Gastrocnemius medialis (tissue), 4 donors: Measurements from ENCODE around the gene AQP9. TPM values are rescaled to one million over a fixed set of nuclear protein-coding genes. Genes with fewer than 3 reads are reported as not detected.

Experiments
- ATAC-seq, 2 donors: fragments of 150-250 bp; one replicate each; pipeline ENCODE4 v1.9.1; 2016
- DNase-seq, 2 donors: peaks; one replicate each; pipeline ENCODE4 v3.0.0-alpha.2; 2019
- H3K27ac ChIP-seq, 4 donors: fragments of 200-600 bp; sonication (generic); 1 replicate in 1 of 4; 2 replicates in 3 of 4; pipeline ENCODE4 v1.5.1; 2016 to 2018; ENCODE audit warnings: mild to moderate bottlenecking in 2 of 4, moderate library complexity in 1 of 4
- H3K27me3 ChIP-seq, 3 donors: fragments of 200-600 bp; sonication (generic) in 2 of 3; 1 replicate in 1 of 3; 2 replicates in 2 of 3; pipeline versions ENCODE4 v1.5.1 to v1.6.0; 2016 to 2019; ENCODE audit warnings: mild to moderate bottlenecking in 1 of 3, moderate library complexity in 1 of 3
- H3K36me3 ChIP-seq, 2 donors: fragments of 200-600 bp; sonication (generic) in 1 of 2; one replicate each; pipeline ENCODE4 v1.5.1; 2017 to 2018
- H3K4me1 ChIP-seq, 2 donors: fragments of 200-600 bp; sonication (generic) in 1 of 2; one replicate each; pipeline ENCODE4 v1.5.1; 2016 to 2017; ENCODE audit warnings: mild to moderate bottlenecking in 2 of 2
- H3K4me3 ChIP-seq, 4 donors: fragments of 200-600 bp; sonication (generic) in 3 of 4; 1 replicate in 1 of 4; 2 replicates in 3 of 4; pipeline ENCODE4 v1.5.1; 2016 to 2019; ENCODE audit warnings: mild to moderate bottlenecking in 2 of 4
- H3K9me3 ChIP-seq, 3 donors: fragments of 200-600 bp; sonication (generic) in 2 of 3; 1 replicate in 1 of 3; 2 replicates in 2 of 3; pipeline ENCODE4 v1.5.1; 2016 to 2019
- CTCF ChIP-seq, 5 experiments: fragments of 450-650 bp in 3 of 5; fragments of 200-600 bp in 2 of 5; sonication (generic) in 2 of 5; IDR thresholded peaks in 4 of 5; conservative IDR thresholded peaks in 1 of 5; 1 replicate in 4 of 5; 2 replicates in 1 of 5; pipeline ENCODE4 v1.5.1; 2016 to 2019; ENCODE audit warnings: antibody characterized with exemption in 5 of 5, mild to moderate bottlenecking in 3 of 5, moderate library complexity in 3 of 5
- POLR2A ChIP-seq, 2 donors: fragments of 450-650 bp; IDR thresholded peaks; one replicate each; pipeline ENCODE4 v1.6.1; 2017; ENCODE audit warnings: antibody characterized with exemption in 2 of 2, mild to moderate bottlenecking in 2 of 2, moderate library complexity in 2 of 2
- in situ Hi-C, 4 donors: fragments of 200-750 bp; cut with MboI; loops; one replicate each; pipeline versions ENCODE4 v1.15.0 to v1.8.0; 2017; ENCODE audit warnings: low sequenced_read_pairs in 4 of 4
- intact Hi-C: fragments of 100-400 bp; cut with DNase I; formaldehyde crosslinking; loops from one replicate; pipeline ENCODE4 v1.15.1; 2023; ENCODE audit warnings: low total_unique reads
- total RNA-seq, 4 donors: library from RNA; depleted of rRNA; stranded (reverse); fragments of >200 nt; gene quantifications; one replicate each; pipeline versions ENCODE4 v1.1.0 to v1.2.3, GENCODE V29; 2016

The AQP9 gene
- total RNA-seq, 4 donors from 2014 or later: 0.52 to 1.2 (median 1.1) TPM; not detected in 1

- H3K27me3 ChIP-seq: peaks cover 0 to 3% (median 0%) of the 10 kb centered on the region in 3 donors
- no peak for DNase-seq
- TF ChIP-seq CTCF (IDR thresholded peaks at IDR 0.05 in 4 of 5, conservative IDR thresholded peaks at IDR 0.05 in 1 of 5) (no peak), POLR2A (IDR thresholded peaks at IDR 0.05) (no peak)
- intact Hi-C loops: no loop called here
- no peak overlapping the region for H3K4me3 ChIP-seq
- ATAC-seq: no peak
- H3K27ac ChIP-seq: no peak overlapping the region
- H3K36me3 ChIP-seq: no peaks in the 10 kb centered on the region
- no peaks in the 10 kb centered on the region for H3K9me3 ChIP-seq
- in situ Hi-C loops: no loop called here
- H3K4me1 ChIP-seq: no peaks in the 10 kb centered on the region
Observed at GRCh38 chr15:58136731-58137130, 1.4 kb upstream of the AQP9 start.

GRCh38 chr15:58137686-58138085, 495 bp upstream of the AQP9 start:
- no peaks in the 10 kb centered on the region for H3K9me3 ChIP-seq
- in situ Hi-C loops: no loop called here
- intact Hi-C loops: no loop called here
- H3K27me3 ChIP-seq: peaks cover 0 to 3% (median 0%) of the 10 kb centered on the region in 3 donors
- ATAC-seq (no peak), DNase-seq (no peak)
- H3K27ac ChIP-seq: no peak overlapping the region
- TF ChIP-seq POLR2A (IDR thresholded peaks at IDR 0.05) (no peak), CTCF (IDR thresholded peaks at IDR 0.05 in 4 of 5, conservative IDR thresholded peaks at IDR 0.05 in 1 of 5) (no peak)
- no peak overlapping the region for H3K4me3 ChIP-seq
- no peaks in the 10 kb centered on the region for H3K4me1 ChIP-seq
- H3K36me3 ChIP-seq: no peaks in the 10 kb centered on the region

- no peak for DNase-seq
- ATAC-seq: no peak
- no peak for TF ChIP-seq POLR2A (IDR thresholded peaks at IDR 0.05)
- TF ChIP-seq CTCF (IDR thresholded peaks at IDR 0.05 in 4 of 5, conservative IDR thresholded peaks at IDR 0.05 in 1 of 5): no peak
- in situ Hi-C loops (no loop called here), intact Hi-C loops (no loop called here)
- Histone ChIP-seq H3K27ac (no peak overlapping the region), H3K9me3 (no peaks in the 10 kb centered on the region), H3K36me3 (no peaks in the 10 kb centered on the region), H3K4me1 (no peaks in the 10 kb centered on the region), H3K4me3 (no peak overlapping the region), H3K27me3 (peaks cover 0 to 3% (median 0%) of the 10 kb centered on the region in 3 donors)
Observed at GRCh38 chr15:58139276-58139988, 1.3 kb downstream of the AQP9 start.

GRCh38 chr15:58139989-58140522, 1.9 kb downstream of the AQP9 start:
- no peaks in the 10 kb centered on the region for H3K9me3 ChIP-seq
- no peaks in the 10 kb centered on the region for H3K4me1 ChIP-seq
- H3K27me3 ChIP-seq: peaks cover 0 to 3% (median 0%) of the 10 kb centered on the region in 3 donors
- in situ Hi-C loops: no loop called here
- H3K36me3 ChIP-seq: no peaks in the 10 kb centered on the region
- H3K27ac ChIP-seq: no peak overlapping the region
- no peak overlapping the region for H3K4me3 ChIP-seq
- ATAC-seq (no peak), DNase-seq (no peak)
- no peak for TF ChIP-seq POLR2A (IDR thresholded peaks at IDR 0.05)
- TF ChIP-seq CTCF (IDR thresholded peaks at IDR 0.05 in 4 of 5, conservative IDR thresholded peaks at IDR 0.05 in 1 of 5): no peak
- intact Hi-C loops: no loop called here
